H1 (cell line): Measurements from ENCODE around the gene STK39. TPM values are rescaled to one million over a fixed set of nuclear protein-coding genes. Genes with fewer than 3 reads are reported as not detected.

Source experiments
- CTCF ChIA-PET: fragments of 300-600 bp; sonication (Branson Sonifier 250); formaldehyde crosslinking; loops from one replicate; lab custom pipeline; 2021; ENCODE audit not compliant: partially characterized antibody; lab: Charles Lee
- POLR2A ChIA-PET: fragments of 300-600 bp; sonication (Branson Sonifier 250); formaldehyde crosslinking; loops from one replicate; lab custom pipeline; 2021; ENCODE audit warnings: inconsistent platforms; ENCODE audit not compliant: partially characterized antibody; lab: Charles Lee
- DNase-seq, 2 experiments: peaks; one replicate each; pipeline versions ENCODE4 v3.0.0 to v3.0.0-alpha.2; 2010 to 2022; ENCODE audit warnings: low spot score in 2 of 2, low read depth in 1 of 2, mixed read lengths in 1 of 2
- FAIRE-seq: peaks from 2 replicates; lab custom pipeline; 2011; peaks lifted over from hg19 to GRCh38; lab: Jason Lieb, UNC
- H2AFZ ChIP-seq: 2 replicates; pipeline ENCODE4 v1.8.1; 2012; ENCODE audit warnings: low read length, inconsistent platforms
- H2AK5ac ChIP-seq: 2 replicates; pipeline ENCODE4 v1.6.1; 2013; ENCODE audit warnings: low read depth, low read length
- H2BK120ac ChIP-seq: replicated peaks from 2 replicates; pipeline ENCODE3; 2013; ENCODE audit warnings: low read depth, low read length, inconsistent platforms
- H2BK12ac ChIP-seq: 2 replicates; pipeline ENCODE4 v1.6.1; 2013; ENCODE audit warnings: low read depth, low read length
- H2BK15ac ChIP-seq: 2 replicates; pipeline ENCODE4 v1.6.1; 2013; ENCODE audit warnings: low read length
- H2BK20ac ChIP-seq: 2 replicates; pipeline ENCODE4 v1.6.1; 2013; ENCODE audit warnings: low read length
- H2BK5ac ChIP-seq: 2 replicates; pipeline ENCODE4 v1.6.1; 2013; ENCODE audit warnings: low read depth, low read length
- H3K14ac ChIP-seq: 2 replicates; pipeline ENCODE4 v1.6.1; 2013; ENCODE audit warnings: inconsistent platforms; ENCODE audit not compliant: insufficient read length
- H3K18ac ChIP-seq: 2 replicates; pipeline ENCODE4 v1.6.1; 2013; ENCODE audit warnings: low read length; ENCODE audit errors: extremely low read depth
- H3K23ac ChIP-seq: 2 replicates; pipeline ENCODE4 v1.6.1; 2013; ENCODE audit warnings: inconsistent platforms; ENCODE audit not compliant: insufficient read length
- H3K23me2 ChIP-seq: 2 replicates; pipeline ENCODE4 v1.6.1; 2013; ENCODE audit warnings: low read depth, low read length
- H3K27ac ChIP-seq: 2 replicates; pipeline ENCODE4 v1.6.1; 2011; ENCODE audit warnings: low read depth, low read length, inconsistent platforms
- H3K27me3 ChIP-seq, 4 experiments: replicated peaks in 1 of 4; 1 replicate in 1 of 4; 2 replicates in 3 of 4; pipeline versions ENCODE4 v1.6.1 to v1.8.1; 2011 to 2013; ENCODE audit warnings: low read length in 3 of 4, mild to moderate bottlenecking in 3 of 4, inconsistent platforms in 2 of 4, mixed read lengths in 2 of 4, moderate library complexity in 1 of 4; ENCODE audit not compliant: control insufficient read depth in 3 of 4, insufficient read depth in 3 of 4; ENCODE audit errors: extremely low read depth in 1 of 4
- H3K36me3 ChIP-seq, 4 experiments: 2 replicates each; pipeline versions ENCODE4 v1.6.1 to v1.8.1; 2011 to 2013; ENCODE audit warnings: mild to moderate bottlenecking in 4 of 4, low read length in 3 of 4, moderate library complexity in 2 of 4, control low read depth in 1 of 4, inconsistent platforms in 1 of 4; ENCODE audit not compliant: insufficient read depth in 4 of 4, control insufficient read depth in 2 of 4
- H3K4ac ChIP-seq: replicated peaks from 2 replicates; pipeline ENCODE3; 2013; ENCODE audit warnings: low read length, low read depth, mixed read lengths, inconsistent platforms; ENCODE audit not compliant: insufficient read length
- H3K4me1 ChIP-seq, 4 experiments: replicated peaks in 1 of 4; 1 replicate in 1 of 4; 2 replicates in 3 of 4; pipeline versions ENCODE4 v1.6.1 to v1.8.1; 2011 to 2013; ENCODE audit warnings: low read length in 3 of 4, inconsistent platforms in 2 of 4, mixed read lengths in 1 of 4; ENCODE audit not compliant: insufficient read depth in 4 of 4, control insufficient read depth in 3 of 4
- H3K4me2 ChIP-seq, 2 experiments: 2 replicates each; pipeline versions ENCODE4 v1.6.1 to v1.8.1; 2011 to 2013; ENCODE audit warnings: low read depth in 2 of 2, low read length in 2 of 2, control low read depth in 1 of 2, inconsistent platforms in 1 of 2, mild to moderate bottlenecking in 1 of 2; ENCODE audit not compliant: insufficient read depth in 1 of 2
- H3K4me3 ChIP-seq, 4 experiments: fragments of 200-600, 300-600 bp in 1 of 4; sonication (generic), shearing (Covaris generic), sonication (Bioruptor Twin) in 1 of 4; 2 replicates each; pipeline versions ENCODE4 v1.5.1 to v1.8.1; 2011 to 2016; ENCODE audit warnings: low read length in 4 of 4, low read depth in 3 of 4, control low read depth in 2 of 4, inconsistent platforms in 2 of 4, mild to moderate bottlenecking in 2 of 4, mixed read lengths in 1 of 4, moderate library complexity in 1 of 4; ENCODE audit not compliant: insufficient read depth in 2 of 4; ENCODE audit errors: extremely low read depth in 1 of 4
- H3K56ac ChIP-seq: replicated peaks from 2 replicates; pipeline ENCODE3; 2013; ENCODE audit warnings: low read depth, mild to moderate bottlenecking, mixed read lengths, low read length, inconsistent platforms; ENCODE audit not compliant: insufficient read length
- H3K79me1 ChIP-seq: 2 replicates; pipeline ENCODE4 v1.6.1; 2013; ENCODE audit warnings: low read depth, low read length, control low read depth
- H3K79me2 ChIP-seq, 2 experiments: 2 replicates each; pipeline versions ENCODE4 v1.6.1 to v1.8.1; 2012 to 2013; ENCODE audit warnings: low read length in 2 of 2, mild to moderate bottlenecking in 2 of 2, inconsistent platforms in 1 of 2; ENCODE audit not compliant: insufficient read depth in 2 of 2, control insufficient read depth in 1 of 2
- H3K9ac ChIP-seq, 4 experiments: replicated peaks in 1 of 4; 1 replicate in 1 of 4; 2 replicates in 3 of 4; pipeline versions ENCODE4 v1.6.1 to v1.8.1; 2011 to 2013; ENCODE audit warnings: low read depth in 3 of 4, low read length in 3 of 4, control low read depth in 2 of 4, mild to moderate bottlenecking in 2 of 4, moderate library complexity in 2 of 4, inconsistent platforms in 1 of 4; ENCODE audit errors: extremely low read depth in 1 of 4
- H3K9me3 ChIP-seq, 2 experiments: 2 replicates each; pipeline versions ENCODE4 v1.6.1 to v1.8.1; 2012 to 2013; ENCODE audit warnings: mild to moderate bottlenecking in 2 of 2, moderate library complexity in 2 of 2, control low read depth in 1 of 2, inconsistent platforms in 1 of 2, low read depth in 1 of 2, low read length in 1 of 2, mixed read lengths in 1 of 2; ENCODE audit not compliant: insufficient read depth in 2 of 2
- H4K20me1 ChIP-seq, 2 experiments: replicated peaks in 1 of 2; 2 replicates each; pipeline versions ENCODE3 to v1.8.1; 2011 to 2013; ENCODE audit warnings: inconsistent platforms in 2 of 2, low read length in 2 of 2, mild to moderate bottlenecking in 1 of 2; ENCODE audit not compliant: insufficient read depth in 2 of 2, control insufficient read depth in 1 of 2
- H4K5ac ChIP-seq: 2 replicates; pipeline ENCODE4 v1.6.1; 2013; ENCODE audit warnings: low read length, low read depth, mixed read lengths, inconsistent platforms; ENCODE audit not compliant: insufficient read length
- H4K8ac ChIP-seq: 2 replicates; pipeline ENCODE4 v1.8.0; 2013; ENCODE audit warnings: mild to moderate bottlenecking, moderate library complexity, low read length, inconsistent platforms; ENCODE audit not compliant: insufficient read depth; ENCODE audit errors: extremely low read depth
- H4K91ac ChIP-seq: replicated peaks from 2 replicates; pipeline ENCODE3; 2013; ENCODE audit warnings: low read length, mixed read lengths, inconsistent platforms; ENCODE audit not compliant: insufficient read length
- CTCF ChIP-seq, 3 experiments: IDR thresholded peaks; 1 replicate in 2 of 3; 2 replicates in 1 of 3; pipeline versions ENCODE4 v1.5.1 to v1.6.1; 2011; ENCODE audit warnings: low read length in 3 of 3, mild to moderate bottlenecking in 3 of 3, inconsistent platforms in 2 of 3, low read depth in 1 of 3, moderate library complexity in 1 of 3; ENCODE audit not compliant: insufficient read depth in 1 of 3; ENCODE audit errors: control extremely low read depth in 1 of 3
- HDAC2 ChIP-seq, 2 experiments: fragments of 300-600 bp in 1 of 2; sonication (generic) in 1 of 2; IDR thresholded peaks; 2 replicates each; pipeline ENCODE4 v1.6.1; 2011 to 2012; ENCODE audit warnings: low read depth in 2 of 2, low read length in 2 of 2, mild to moderate bottlenecking in 2 of 2, moderate library complexity in 2 of 2, borderline replicate concordance in 1 of 2, inconsistent platforms in 1 of 2
- RAD21 ChIP-seq, 2 experiments: IDR thresholded peaks in 1 of 2; conservative IDR thresholded peaks in 1 of 2; 2 replicates each; pipeline ENCODE4 v1.6.1; 2011; ENCODE audit warnings: low read depth in 2 of 2, low read length in 2 of 2, improper control_type of control experiment in 1 of 2, inconsistent platforms in 1 of 2, mild to moderate bottlenecking in 1 of 2, moderate library complexity in 1 of 2
- RNF2 ChIP-seq: fragments of 200-900, 300-1000 bp; sonication (generic); IDR thresholded peaks from 2 replicates; pipeline ENCODE4 v1.7.1; 2016; ENCODE audit warnings: borderline replicate concordance, low read depth, mild to moderate bottlenecking, antibody characterized with exemption, low read length; ENCODE audit not compliant: poor library complexity, severe bottlenecking; ENCODE audit errors: missing control alignments
- WGBS, 2 experiments: shearing (Covaris generic) in 1 of 2; methylation state at CpG; one replicate each; pipeline versions ENCODE4 v1.1.6 to v1.1.7; 2013 to 2015; ENCODE audit warnings: low lambda C conversion rate in 2 of 2, mixed read lengths in 2 of 2, inconsistent platforms in 1 of 2, low coverage in 1 of 2, missing lambda C conversion rate in 1 of 2; ENCODE audit not compliant: insufficient replicate concordance in 2 of 2, insufficient coverage in 1 of 2, insufficient read length in 1 of 2; ENCODE audit errors: extremely low coverage in 1 of 2, missing lambda C conversion rate in 1 of 2; 5-methylcytosine and 5-hydroxymethylcytosine counted together
- polyA plus RNA-seq, 7 experiments: library from polyadenylated mRNA; depleted of rRNA in 3 of 7; stranded (reverse) in 5 of 7; unstranded in 2 of 7; fragments of >200 nt in 5 of 7; fragments of 200-250 nt in 2 of 7; gene quantifications; 1 replicate in 5 of 7; 2 replicates in 1 of 7; 4 replicates in 1 of 7; pipeline versions ENCODE4 v1.2.1 to v1.2.3, GENCODE V29; 2011 to 2013; ENCODE audit warnings: missing spikeins in 2 of 7, mixed read lengths in 2 of 7
- total RNA-seq: library from RNA; stranded (reverse); fragmentation: NEBNext Ultra II Directional; extraction: Animal tissue kit (Norgen Biotek cat#: 25700); gene quantifications from 2 replicates; pipeline ENCODE4 v1.2.1, GENCODE V29; 2021

STK39 gene
- total and polyA plus RNA-seq, 2 of the 8 experiments (the other 6 are each of a cell fraction or from before 2014, with no cell fraction given) = 13.7 to 23.8 TPM

GRCh38 chr2:167964650-167965413 is 282.6 kb downstream of the STK39 start:
- Histone ChIP-seq H3K27ac (no peak overlapping the region), H2BK120ac (no peak overlapping the region), H3K56ac (no peak overlapping the region), H2AFZ (no peak overlapping the region), H3K36me3 (no peaks in the 10 kb centered on the region), H3K23ac (no peak overlapping the region), H3K9me3 (no peaks in the 10 kb centered on the region), H3K9ac (no peak overlapping the region), H4K20me1 (peaks cover 0 to 2% of the 10 kb centered on the region in 2 experiments), H2AK5ac (no peak overlapping the region), H3K23me2 (no peaks in the 10 kb centered on the region), H3K4me1 (no peaks in the 10 kb centered on the region; a peak in 2 of 7 replicates), H3K4ac (no peak overlapping the region), H3K14ac (no peak overlapping the region), H2BK5ac (no peak overlapping the region), H3K4me2 (no peak overlapping the region), H3K79me2 (no peaks in the 10 kb centered on the region), H3K4me3 (no peak overlapping the region), H2BK12ac (no peak overlapping the region), H4K8ac (no peak overlapping the region), H2BK20ac (no peak overlapping the region), H3K79me1 (no peaks in the 10 kb centered on the region), H3K18ac (no peak overlapping the region), H2BK15ac (no peak overlapping the region), H3K27me3 (no peaks in the 10 kb centered on the region), H4K5ac (no peak overlapping the region), H4K91ac (no peak overlapping the region)
- WGBS, 2 experiments = 85% methylated on average over 5 of the region's 5 CpGs; no CpG with 5 or more reads in 1 of the 2 experiments
- POLR2A ChIA-PET = no interaction called here
- DNase-seq (no peak), FAIRE-seq (no peak)
- CTCF ChIA-PET = interaction anchor here (0.5 to 3.8 kb wide), 20 partner anchors 8 to 1426 kb away, joined by 3 to 59 read pairs (median 4); no protein-coding TSS in a partner anchor
- TF ChIP-seq CTCF (IDR thresholded peaks at IDR 0.05; ENCODE audit: control extremely low read depth in 1 of 3, insufficient read depth in 1 of 3, low read depth in 1 of 3, low read length in 3 of 3) = peak in 1 of 3 experiments; percentile 40; a peak in 1 of 4 replicates
- TF ChIP-seq RAD21 (IDR thresholded peaks at IDR 0.05 in 1 of 2, conservative IDR thresholded peaks at IDR 0.05 in 1 of 2; ENCODE audit: low read depth in 2 of 2, low read length in 2 of 2) = peak; percentile 59 to 63
- no peak for TF ChIP-seq HDAC2 (IDR thresholded peaks at IDR 0.05; ENCODE audit: borderline replicate concordance in 1 of 2, low read depth in 2 of 2, low read length in 2 of 2)
- no peak for TF ChIP-seq RNF2
